DOHH2 (cell line): Measurements from ENCODE around the gene CENPA.

Experiments
- EZH2phosphoT487 ChIP-seq: fragments of 200-600 bp; sonication (generic); IDR thresholded peaks from 2 replicates; pipeline ENCODE4 v1.6.1; 2017; ENCODE audit warnings: borderline replicate concordance, mild to moderate bottlenecking, antibody characterized with exemption, low read length, moderate library complexity, mixed read lengths
- TF ChIP-seq, protein P1 (sequence below): fragments of 200-600 bp; sonication (generic); IDR thresholded peaks from one replicate; pipeline ENCODE4 v1.5.1; 2014; ENCODE audit warnings: antibody characterized with exemption, mild to moderate bottlenecking, low read depth, low read length; ENCODE audit not compliant: poor library complexity, severe bottlenecking

GRCh38 chr2:26754972-26755670, 30.7 kb upstream of the CENPA start:
- TF ChIP-seq EZH2phosphoT487: no peak
- TF ChIP-seq, protein P1, sequence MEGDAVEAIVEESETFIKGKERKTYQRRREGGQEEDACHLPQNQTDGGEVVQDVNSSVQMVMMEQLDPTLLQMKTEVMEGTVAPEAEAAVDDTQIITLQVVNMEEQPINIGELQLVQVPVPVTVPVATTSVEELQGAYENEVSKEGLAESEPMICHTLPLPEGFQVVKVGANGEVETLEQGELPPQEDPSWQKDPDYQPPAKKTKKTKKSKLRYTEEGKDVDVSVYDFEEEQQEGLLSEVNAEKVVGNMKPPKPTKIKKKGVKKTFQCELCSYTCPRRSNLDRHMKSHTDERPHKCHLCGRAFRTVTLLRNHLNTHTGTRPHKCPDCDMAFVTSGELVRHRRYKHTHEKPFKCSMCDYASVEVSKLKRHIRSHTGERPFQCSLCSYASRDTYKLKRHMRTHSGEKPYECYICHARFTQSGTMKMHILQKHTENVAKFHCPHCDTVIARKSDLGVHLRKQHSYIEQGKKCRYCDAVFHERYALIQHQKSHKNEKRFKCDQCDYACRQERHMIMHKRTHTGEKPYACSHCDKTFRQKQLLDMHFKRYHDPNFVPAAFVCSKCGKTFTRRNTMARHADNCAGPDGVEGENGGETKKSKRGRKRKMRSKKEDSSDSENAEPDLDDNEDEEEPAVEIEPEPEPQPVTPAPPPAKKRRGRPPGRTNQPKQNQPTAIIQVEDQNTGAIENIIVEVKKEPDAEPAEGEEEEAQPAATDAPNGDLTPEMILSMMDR: no peak
